ENCODE data around the gene TTC32. TPM values are rescaled to one million over a fixed set of nuclear protein-coding genes. Genes with fewer than 3 reads are reported as not detected.

Gene TTC32
- total RNA-seq, 1 experiment from 2014 or later = 11.5 TPM

DNA sequence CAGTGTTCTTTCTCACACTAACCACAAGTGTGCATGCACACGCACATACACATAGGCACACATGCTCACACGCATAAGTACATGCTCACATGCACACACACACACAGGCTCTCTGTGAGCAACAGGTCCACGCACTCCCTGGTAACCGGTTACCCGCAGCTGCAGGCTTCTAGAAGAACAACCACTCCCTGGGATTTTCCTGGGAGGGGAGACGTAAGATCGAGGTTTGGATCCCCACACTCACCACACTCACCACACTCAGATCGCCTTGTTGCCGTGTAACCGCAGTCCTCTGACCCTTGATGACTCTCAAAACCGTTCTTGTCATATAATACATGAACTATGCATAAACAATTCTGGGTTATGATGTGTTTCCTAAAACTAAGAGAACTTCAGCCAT is 42.2 kb downstream of the TTC32 start:
- H3K36me3 ChIP-seq (ENCODE audit: insufficient read depth, low read length, poor library complexity, severe bottlenecking) = no peaks in the 10 kb centered on the region
- H3K27me3 ChIP-seq (replicated peaks; ENCODE audit: insufficient read depth, low read depth, low read length, poor library complexity) = no peaks in the 10 kb centered on the region
- POLR2A ChIA-PET (ENCODE audit: low non-redundant PET) = no interaction called here
- no peak overlapping the region for H3K4me3 ChIP-seq (ENCODE audit: low read depth, low read length, poor library complexity, severe bottlenecking)
- no peak overlapping the region for H3K27ac ChIP-seq (ENCODE audit: low read depth, low read length, poor library complexity, severe bottlenecking)
- DNase-seq (ENCODE audit: low spot score) = no peak
- H3K9me3 ChIP-seq (ENCODE audit: low read depth, low read length, poor library complexity, severe bottlenecking) = no peaks in the 10 kb centered on the region
- intact Hi-C loops (cut with micrococcal nuclease; ENCODE audit: unreplicated experiment) = no loop called here
- no peaks in the 10 kb centered on the region for H3K4me1 ChIP-seq (ENCODE audit: insufficient read depth, low read length, poor library complexity, severe bottlenecking)
- CTCF ChIA-PET = no interaction called here
- no peak for TF ChIP-seq EZH2 (IDR thresholded peaks at IDR 0.05; ENCODE audit: borderline replicate concordance, low read depth, low read length, poor library complexity, severe bottlenecking)
- TF ChIP-seq, protein P1, sequence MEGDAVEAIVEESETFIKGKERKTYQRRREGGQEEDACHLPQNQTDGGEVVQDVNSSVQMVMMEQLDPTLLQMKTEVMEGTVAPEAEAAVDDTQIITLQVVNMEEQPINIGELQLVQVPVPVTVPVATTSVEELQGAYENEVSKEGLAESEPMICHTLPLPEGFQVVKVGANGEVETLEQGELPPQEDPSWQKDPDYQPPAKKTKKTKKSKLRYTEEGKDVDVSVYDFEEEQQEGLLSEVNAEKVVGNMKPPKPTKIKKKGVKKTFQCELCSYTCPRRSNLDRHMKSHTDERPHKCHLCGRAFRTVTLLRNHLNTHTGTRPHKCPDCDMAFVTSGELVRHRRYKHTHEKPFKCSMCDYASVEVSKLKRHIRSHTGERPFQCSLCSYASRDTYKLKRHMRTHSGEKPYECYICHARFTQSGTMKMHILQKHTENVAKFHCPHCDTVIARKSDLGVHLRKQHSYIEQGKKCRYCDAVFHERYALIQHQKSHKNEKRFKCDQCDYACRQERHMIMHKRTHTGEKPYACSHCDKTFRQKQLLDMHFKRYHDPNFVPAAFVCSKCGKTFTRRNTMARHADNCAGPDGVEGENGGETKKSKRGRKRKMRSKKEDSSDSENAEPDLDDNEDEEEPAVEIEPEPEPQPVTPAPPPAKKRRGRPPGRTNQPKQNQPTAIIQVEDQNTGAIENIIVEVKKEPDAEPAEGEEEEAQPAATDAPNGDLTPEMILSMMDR (conservative IDR thresholded peaks at IDR 0.05; ENCODE audit: low read depth, low read length) = no peak
- BruUV-seq (replicated peaks) = no TSS peak

DNA sequence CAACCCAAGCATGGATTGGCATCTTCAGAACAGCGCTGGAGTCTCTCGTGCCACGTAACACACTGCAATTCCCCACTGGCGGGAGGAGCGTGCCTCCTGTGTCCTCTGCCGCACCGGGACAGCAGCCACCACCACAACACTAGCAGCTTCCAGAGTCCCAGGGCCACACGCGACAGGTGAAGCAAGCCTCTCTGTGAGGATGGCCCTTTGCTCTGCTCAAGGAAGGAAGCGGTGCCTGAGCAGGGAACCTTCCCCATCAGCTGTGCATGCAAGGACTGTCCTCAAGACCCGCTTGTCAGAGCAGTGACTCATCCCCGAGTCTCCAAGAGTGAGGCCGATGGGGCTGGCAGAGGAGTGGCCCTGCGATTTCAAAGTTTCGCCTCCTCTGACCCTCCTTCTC is 44.0 kb downstream of the TTC32 start:
- no peak overlapping the region for H3K4me3 ChIP-seq (ENCODE audit: low read depth, low read length, poor library complexity, severe bottlenecking)
- H3K27me3 ChIP-seq (replicated peaks; ENCODE audit: insufficient read depth, low read depth, low read length, poor library complexity) = no peaks in the 10 kb centered on the region
- TF ChIP-seq, protein P1 (conservative IDR thresholded peaks at IDR 0.05; ENCODE audit: low read depth, low read length) = no peak
- TF ChIP-seq EZH2 (IDR thresholded peaks at IDR 0.05; ENCODE audit: borderline replicate concordance, low read depth, low read length, poor library complexity, severe bottlenecking) = no peak
- no peak overlapping the region for H3K27ac ChIP-seq (ENCODE audit: low read depth, low read length, poor library complexity, severe bottlenecking)
- H3K9me3 ChIP-seq (ENCODE audit: low read depth, low read length, poor library complexity, severe bottlenecking) = no peaks in the 10 kb centered on the region
- no TSS peak for BruUV-seq (replicated peaks)
- DNase-seq (ENCODE audit: low spot score) = no peak
- H3K36me3 ChIP-seq (ENCODE audit: insufficient read depth, low read length, poor library complexity, severe bottlenecking) = no peaks in the 10 kb centered on the region
- ChIA-PET POLR2A (ENCODE audit: low non-redundant PET) (no interaction called here), CTCF (no interaction called here)
- intact Hi-C loops (cut with micrococcal nuclease; ENCODE audit: unreplicated experiment) = no loop called here
- H3K4me1 ChIP-seq (ENCODE audit: insufficient read depth, low read length, poor library complexity, severe bottlenecking) = no peaks in the 10 kb centered on the region

DNA sequence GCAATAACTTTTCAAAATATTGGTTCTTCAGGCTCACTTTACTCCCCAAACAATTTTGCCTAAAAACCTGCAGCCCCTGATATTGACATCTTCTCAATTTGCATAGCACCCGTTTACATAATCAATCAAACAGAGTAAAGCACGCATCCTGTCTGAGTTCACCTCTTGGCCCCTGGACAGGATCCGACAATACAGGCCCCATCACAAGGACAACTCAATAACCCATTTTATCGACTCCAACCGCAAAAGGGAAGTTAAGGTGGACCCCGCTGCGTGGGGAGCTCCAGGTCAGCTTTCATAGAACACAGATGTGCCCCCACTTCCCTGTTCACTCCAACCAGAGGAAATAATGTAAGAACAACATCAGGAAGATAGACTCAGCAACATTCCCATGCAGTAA is 44.7 kb downstream of the TTC32 start:
- intact Hi-C loops (cut with micrococcal nuclease; ENCODE audit: unreplicated experiment) = no loop called here
- H3K4me3 ChIP-seq (ENCODE audit: low read depth, low read length, poor library complexity, severe bottlenecking) = no peak overlapping the region
- H3K27ac ChIP-seq (ENCODE audit: low read depth, low read length, poor library complexity, severe bottlenecking) = no peak overlapping the region
- no peaks in the 10 kb centered on the region for H3K9me3 ChIP-seq (ENCODE audit: low read depth, low read length, poor library complexity, severe bottlenecking)
- BruUV-seq (replicated peaks) = no TSS peak
- no peak for TF ChIP-seq EZH2 (IDR thresholded peaks at IDR 0.05; ENCODE audit: borderline replicate concordance, low read depth, low read length, poor library complexity, severe bottlenecking)
- TF ChIP-seq, protein P1 (conservative IDR thresholded peaks at IDR 0.05; ENCODE audit: low read depth, low read length) = no peak
- no peak for DNase-seq (ENCODE audit: low spot score)
- ChIA-PET POLR2A (ENCODE audit: low non-redundant PET) (no interaction called here), CTCF (no interaction called here)
- no peaks in the 10 kb centered on the region for H3K27me3 ChIP-seq (replicated peaks; ENCODE audit: insufficient read depth, low read depth, low read length, poor library complexity)
- H3K4me1 ChIP-seq (ENCODE audit: insufficient read depth, low read length, poor library complexity, severe bottlenecking) = no peaks in the 10 kb centered on the region
- H3K36me3 ChIP-seq (ENCODE audit: insufficient read depth, low read length, poor library complexity, severe bottlenecking) = no peaks in the 10 kb centered on the region
